ENCODE measurements around the gene GRIK5. TPM values are rescaled to one million over a fixed set of nuclear protein-coding genes. Genes with fewer than 3 reads are reported as not detected.
A peak's percentile ranks its signal among the peaks of the same experiment; 100 is the strongest.
"Not testable (repeated sequence)": the region's sequence is repeated elsewhere in the genome, so short reads cannot be mapped to it uniquely, and the experiment has no call there.

Gene GRIK5, protein sequence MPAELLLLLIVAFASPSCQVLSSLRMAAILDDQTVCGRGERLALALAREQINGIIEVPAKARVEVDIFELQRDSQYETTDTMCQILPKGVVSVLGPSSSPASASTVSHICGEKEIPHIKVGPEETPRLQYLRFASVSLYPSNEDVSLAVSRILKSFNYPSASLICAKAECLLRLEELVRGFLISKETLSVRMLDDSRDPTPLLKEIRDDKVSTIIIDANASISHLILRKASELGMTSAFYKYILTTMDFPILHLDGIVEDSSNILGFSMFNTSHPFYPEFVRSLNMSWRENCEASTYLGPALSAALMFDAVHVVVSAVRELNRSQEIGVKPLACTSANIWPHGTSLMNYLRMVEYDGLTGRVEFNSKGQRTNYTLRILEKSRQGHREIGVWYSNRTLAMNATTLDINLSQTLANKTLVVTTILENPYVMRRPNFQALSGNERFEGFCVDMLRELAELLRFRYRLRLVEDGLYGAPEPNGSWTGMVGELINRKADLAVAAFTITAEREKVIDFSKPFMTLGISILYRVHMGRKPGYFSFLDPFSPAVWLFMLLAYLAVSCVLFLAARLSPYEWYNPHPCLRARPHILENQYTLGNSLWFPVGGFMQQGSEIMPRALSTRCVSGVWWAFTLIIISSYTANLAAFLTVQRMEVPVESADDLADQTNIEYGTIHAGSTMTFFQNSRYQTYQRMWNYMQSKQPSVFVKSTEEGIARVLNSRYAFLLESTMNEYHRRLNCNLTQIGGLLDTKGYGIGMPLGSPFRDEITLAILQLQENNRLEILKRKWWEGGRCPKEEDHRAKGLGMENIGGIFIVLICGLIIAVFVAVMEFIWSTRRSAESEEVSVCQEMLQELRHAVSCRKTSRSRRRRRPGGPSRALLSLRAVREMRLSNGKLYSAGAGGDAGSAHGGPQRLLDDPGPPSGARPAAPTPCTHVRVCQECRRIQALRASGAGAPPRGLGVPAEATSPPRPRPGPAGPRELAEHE
- polyA plus RNA-seq (ENCODE audit: insufficient read depth in 1 of 5, insufficient read length in 5 of 5, low replicate concordance in 1 of 5) = 1 to 10 TPM; 3.8 to 8.0 (median 6.0) TPM
- long read RNA-seq, donor 1 = 0 reads
- long read RNA-seq, donor 2 = 0 reads
- long read RNA-seq, donor 3, partial matches to known transcripts = 0 of 1 reads
- long read RNA-seq, donor 3, other reads (novel, unspliced or antisense) = 0 of 1 reads
- long read RNA-seq, donor 4 = 0 reads
- long read RNA-seq, donor 5 = 0 reads
- long read RNA-seq, donor 6 = 0 reads
- long read RNA-seq, donor 7, partial matches to known transcripts = 0 of 1 reads
- long read RNA-seq, donor 7, other reads (novel, unspliced or antisense) = 0 of 1 reads
- long read RNA-seq, donor 8 = 0 reads

DNA sequence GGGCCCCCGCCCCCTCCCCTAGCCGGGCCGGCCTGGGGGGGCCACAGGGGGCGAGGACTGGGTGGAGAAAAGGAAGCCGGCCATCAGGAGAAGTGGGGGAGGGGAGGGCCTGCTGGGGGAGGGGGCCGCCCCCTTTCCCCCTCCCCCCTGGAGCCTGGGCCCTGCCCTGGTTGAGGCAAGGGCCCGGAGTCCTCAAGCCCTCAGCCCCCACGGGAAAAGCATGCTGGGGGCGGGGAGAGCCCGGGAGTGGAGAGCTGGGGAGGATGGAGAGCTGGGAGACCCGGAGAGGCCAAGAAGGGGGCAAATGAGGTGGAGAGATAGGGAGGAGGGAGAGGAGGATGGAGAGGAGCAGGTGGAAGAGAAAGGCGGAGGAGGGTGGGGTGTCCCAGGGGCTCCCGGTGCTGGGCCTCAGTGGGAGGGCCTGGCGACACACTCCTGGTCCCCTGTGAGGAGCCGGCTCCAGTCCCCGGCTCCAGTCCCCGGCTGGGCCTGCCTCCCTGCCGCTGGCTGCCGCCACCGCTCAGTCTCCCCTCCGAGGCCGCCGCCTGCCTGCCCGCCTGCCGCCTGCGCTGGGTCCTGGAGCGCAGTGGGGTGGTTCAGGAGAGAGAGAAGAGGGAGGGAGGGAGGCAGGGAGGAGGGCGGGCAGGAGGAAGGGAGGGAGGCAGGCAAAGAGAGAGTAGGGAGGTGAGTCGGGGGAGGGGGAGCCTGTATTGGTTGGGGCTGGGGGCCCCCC is at the start of gene GRIK5:
GRIK5 (minus strand) TSS at position 588 of the 733 bp plus-strand sequence. CDS start 4,436 bp downstream, outside the sequence.
- no peak for DNase-seq

DNA sequence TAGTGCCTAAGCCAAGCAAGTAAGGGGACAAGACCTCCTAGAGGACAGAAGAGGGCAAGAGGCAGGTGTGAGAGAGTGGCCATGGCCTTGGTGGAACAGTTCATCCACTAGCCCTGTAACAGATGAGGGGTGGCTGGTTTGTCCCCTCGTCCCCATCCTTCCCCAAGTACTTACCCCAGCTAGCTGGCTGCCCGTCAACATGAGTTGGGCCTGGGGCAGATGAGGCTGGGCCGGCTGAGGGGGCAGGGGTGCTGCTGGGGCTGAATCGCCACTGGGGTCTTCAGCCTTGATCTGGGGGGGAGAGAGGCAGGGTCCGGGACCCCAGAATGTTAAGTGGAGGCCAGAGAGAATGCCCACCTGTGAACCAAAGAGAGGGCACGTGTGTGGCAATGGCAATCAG is 47.1 kb upstream of the GRIK5 start:
- no peak for DNase-seq

- no peak for DNase-seq
Observed at GRCh38 chr19:42116308-42117075, 46.5 kb upstream of the GRIK5 start.

DNA sequence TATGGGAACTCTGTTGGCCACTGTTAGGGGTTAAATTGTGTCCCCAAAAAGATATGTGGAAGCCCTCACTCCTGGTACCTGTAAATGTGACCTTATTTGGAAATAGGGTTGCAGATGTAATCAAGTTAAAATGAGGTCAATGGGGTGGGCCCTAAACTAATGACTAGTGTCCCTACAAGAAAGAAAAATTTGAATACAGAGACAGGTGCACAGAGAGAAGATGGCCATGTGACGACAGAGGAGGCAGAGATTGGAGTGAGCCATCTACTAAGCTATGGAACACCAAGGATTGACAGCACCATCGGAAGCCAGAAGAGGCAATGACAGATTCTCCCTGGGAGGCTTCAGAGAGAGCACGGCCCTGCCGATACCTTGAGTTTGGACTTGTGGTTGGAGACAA is 45.7 kb upstream of the GRIK5 start:
- no peak for DNase-seq

GRCh38 chr19:42115219-42115618 is 45.2 kb upstream of the GRIK5 start:
- no peak for DNase-seq

- DNase-seq = no peak
Observed at GRCh38 chr19:42114412-42114811, 44.4 kb upstream of the GRIK5 start.

GRCh38 chr19:42113641-42114348 is 43.8 kb upstream of the GRIK5 start:
- DNase-seq = no peak

GRCh38 chr19:42111811-42112210 is 41.8 kb upstream of the GRIK5 start:
- DNase-seq = no peak

DNA sequence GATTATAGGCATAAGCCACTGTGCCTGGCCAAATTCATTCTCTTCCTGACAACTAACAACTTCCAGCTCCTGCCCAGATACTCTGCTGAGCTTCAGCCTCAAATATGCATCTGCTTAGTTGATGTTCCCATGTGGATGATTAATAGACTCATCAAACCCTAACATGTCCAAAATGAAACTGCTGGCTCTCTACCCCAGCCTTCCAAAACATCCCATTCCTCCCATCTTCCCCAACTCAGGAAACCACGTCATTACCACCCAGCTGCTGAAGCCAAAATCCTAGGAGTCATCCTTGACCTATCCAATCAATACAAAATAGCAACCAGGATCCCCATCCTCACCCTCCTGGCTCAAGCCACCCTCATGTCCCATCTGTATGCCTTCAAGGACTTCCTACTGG is 41.4 kb upstream of the GRIK5 start:
- DNase-seq = no peak

DNA sequence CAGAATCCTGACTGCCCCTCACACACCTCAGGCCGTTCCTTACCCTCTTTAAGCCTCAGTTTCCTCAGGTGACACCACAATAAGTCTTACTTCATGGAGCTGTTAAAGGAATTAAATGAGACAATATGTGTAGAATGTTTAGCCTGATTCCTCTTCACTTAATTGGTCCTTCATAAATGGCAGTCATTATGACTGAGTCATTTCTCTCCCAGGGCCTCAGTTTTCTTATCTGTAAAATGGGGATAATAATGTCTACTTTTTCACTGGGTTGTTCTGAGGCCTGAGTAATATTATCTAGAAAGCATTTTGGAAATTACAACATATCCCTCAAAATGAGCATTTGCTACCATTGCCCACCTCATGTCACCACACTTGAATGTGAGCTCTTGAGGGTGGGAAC is 40.7 kb upstream of the GRIK5 start:
- DNase-seq = no peak

DNA sequence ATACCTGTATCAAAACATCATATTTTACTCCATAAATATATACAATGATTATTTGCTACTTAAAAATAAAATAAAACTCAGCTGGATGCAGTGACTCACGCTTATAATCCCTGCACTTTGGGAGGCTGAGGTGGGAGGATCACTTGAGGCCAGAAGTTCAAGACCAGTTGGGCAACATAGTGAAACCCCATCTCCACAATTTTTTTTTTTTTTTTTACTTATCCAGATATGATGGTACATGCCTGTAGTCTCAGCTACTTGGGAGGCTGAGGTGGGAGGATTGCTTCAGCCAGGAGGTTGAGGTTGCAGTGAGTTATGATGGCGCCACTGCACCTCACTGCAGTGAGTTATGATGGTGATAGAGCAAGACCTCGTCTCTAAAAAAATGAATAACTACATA is 39.9 kb upstream of the GRIK5 start:
- no peak for DNase-seq

GRCh38 chr19:42108527-42109389 is 38.8 kb upstream of the GRIK5 start:
- peak in 1 of 2 donors; percentile 53 for DNase-seq

GRCh38 chr19:42105368-42105767 is 35.4 kb upstream of the GRIK5 start:
- DNase-seq = no peak

DNA sequence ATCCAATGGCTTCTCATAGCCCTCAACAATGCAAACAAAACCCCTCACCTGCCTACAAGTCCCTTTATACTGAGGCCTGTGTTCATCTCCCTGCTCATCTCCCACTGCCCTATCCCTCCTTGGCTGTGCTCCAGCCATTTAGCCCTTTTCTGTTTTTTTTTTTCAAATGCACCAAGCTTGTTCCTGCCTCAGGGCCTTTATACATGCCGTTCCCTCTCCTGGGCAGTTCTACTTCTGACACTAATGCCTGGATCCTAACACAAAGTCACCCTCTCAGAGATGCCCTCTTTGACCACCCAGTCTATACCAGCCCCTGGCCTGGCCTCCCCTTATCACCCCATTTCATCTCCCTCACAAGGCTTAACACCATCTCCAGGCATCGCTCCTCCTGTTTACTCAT is 32.9 kb upstream of the GRIK5 start:
- DNase-seq = no peak

DNA sequence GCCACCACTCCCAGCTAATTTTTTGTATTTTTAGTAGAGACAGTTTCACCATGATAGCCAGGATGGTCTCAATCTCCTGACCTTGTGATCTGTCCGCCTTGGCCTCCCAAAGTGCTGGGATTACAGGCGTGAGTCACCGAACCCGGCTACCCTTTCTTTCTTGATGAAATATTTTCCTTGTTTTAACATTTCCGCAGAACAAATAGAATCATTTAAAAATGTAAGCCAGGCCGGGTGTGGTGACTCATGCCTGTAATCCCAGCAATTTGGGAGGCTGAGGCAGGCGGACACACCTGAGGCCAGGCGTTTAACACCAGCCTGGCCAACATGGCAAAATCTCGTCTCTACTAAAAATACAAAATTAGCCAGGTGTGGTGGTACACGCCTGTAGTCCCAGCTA is 30.2 kb upstream of the GRIK5 start:
- DNase-seq = not testable (repeated sequence)

DNA sequence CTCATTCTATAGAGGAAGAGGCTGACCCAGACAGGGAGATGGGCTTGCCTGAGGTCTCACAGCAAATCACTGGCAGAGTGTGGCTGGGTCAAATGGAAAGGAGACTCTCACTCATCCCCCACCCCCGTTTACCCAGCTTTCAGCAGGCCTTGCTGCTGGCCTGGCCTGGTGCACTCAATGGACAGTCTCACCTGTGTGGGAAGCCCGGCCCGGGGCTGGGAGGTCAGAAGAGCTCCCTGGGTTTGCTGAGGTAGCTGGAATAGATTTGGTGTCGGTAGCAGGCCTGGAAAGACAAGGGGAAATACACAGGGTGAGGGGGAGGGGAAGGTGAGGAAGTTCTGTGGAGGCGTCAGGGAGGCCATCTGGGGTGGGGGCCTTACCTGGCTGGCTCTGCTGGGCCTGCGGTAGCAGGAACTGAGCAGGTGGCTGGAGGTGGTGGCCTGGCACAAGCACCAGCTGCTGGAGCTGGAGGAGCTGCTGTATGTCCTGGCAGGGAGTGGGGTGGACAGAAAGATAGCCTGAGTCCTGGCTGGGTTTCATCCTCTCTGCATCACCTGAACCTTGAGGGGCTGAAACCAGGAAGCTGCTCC is 29.4 kb upstream of the GRIK5 start:
- no peak for DNase-seq

GRCh38 chr19:42098781-42099180 is 28.8 kb upstream of the GRIK5 start:
- no peak for DNase-seq

DNA sequence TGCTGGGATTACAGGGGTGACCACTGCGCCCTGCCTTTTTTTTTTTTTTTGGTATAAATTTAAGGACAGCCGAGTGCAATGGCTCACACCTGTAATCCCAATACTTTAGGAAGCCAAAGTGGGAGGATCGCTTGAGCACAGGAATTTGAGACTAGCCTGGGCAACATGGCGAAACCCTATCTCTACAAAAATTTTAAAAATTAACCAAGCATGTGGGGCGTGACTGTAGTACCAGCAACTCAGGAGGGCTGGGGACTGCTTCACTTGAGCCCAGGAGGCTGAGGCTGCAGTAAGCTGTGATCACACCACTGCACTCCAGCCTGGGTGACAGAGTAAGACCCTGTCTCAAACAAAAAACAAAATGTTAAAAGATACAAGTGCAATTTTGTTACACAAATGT is 27.5 kb upstream of the GRIK5 start:
- DNase-seq = no peak

Measured in right lung (tissue), 10 donors.